ENCODE measurements around the gene LRATD1.
"Not testable (repeated sequence)": the region's sequence is repeated elsewhere in the genome, so short reads cannot be mapped to it uniquely, and the experiment has no call there.

Gene LRATD1

GRCh38 chr2:14616342-14616741 is 16.2 kb upstream of the LRATD1 start:
- H3K9ac ChIP-seq (ENCODE audit: low read length in 2 of 2): no peak overlapping the region
- no peak overlapping the region for H3K27ac ChIP-seq (ENCODE audit: low read length)
- no peak overlapping the region for H3K4me3 ChIP-seq (ENCODE audit: low read length in 2 of 2)
- H3K27me3 ChIP-seq (ENCODE audit: control insufficient read depth in 1 of 2, insufficient read depth in 2 of 2, low read length in 2 of 2): no peaks in the 10 kb centered on the region
- no peaks in the 10 kb centered on the region for H3K9me3 ChIP-seq (ENCODE audit: control insufficient read depth in 2 of 2, low read length in 2 of 2)
- no peaks in the 10 kb centered on the region for H3K36me3 ChIP-seq (ENCODE audit: control insufficient read depth in 2 of 2, insufficient read depth in 2 of 2, low read length in 2 of 2)
- H3K4me1 ChIP-seq (ENCODE audit: control insufficient read depth, insufficient read depth, low read length): no peaks in the 10 kb centered on the region

DNA sequence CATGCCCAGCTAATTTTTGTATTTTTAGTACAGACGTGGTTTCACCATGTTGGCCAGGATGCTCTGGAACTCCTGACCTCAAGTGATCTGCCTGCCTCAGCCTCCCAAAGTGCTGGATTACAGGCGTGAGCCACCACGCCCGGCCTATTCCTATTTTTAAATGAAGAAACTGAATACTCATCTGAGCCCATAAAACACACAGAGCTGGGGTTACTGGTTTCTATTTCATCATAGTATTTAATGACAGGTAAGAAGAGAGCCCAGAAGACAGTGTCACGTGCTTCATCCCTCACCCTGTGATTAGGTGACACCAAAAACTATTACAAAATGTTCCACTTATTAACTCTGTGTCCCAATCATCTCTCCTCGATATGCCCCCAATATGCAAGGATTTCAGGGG is 15.6 kb upstream of the LRATD1 start:
- no peaks in the 10 kb centered on the region for H3K9me3 ChIP-seq (ENCODE audit: control insufficient read depth in 2 of 2, low read length in 2 of 2)
- H3K27me3 ChIP-seq (ENCODE audit: control insufficient read depth in 1 of 2, insufficient read depth in 2 of 2, low read length in 2 of 2): no peaks in the 10 kb centered on the region
- H3K36me3 ChIP-seq (ENCODE audit: control insufficient read depth in 2 of 2, insufficient read depth in 2 of 2, low read length in 2 of 2): no peaks in the 10 kb centered on the region

GRCh38 chr2:14619441-14619840 is 13.1 kb upstream of the LRATD1 start:
- no peak overlapping the region for H3K27ac ChIP-seq (ENCODE audit: low read length)
- no peaks in the 10 kb centered on the region for H3K36me3 ChIP-seq (ENCODE audit: control insufficient read depth in 2 of 2, insufficient read depth in 2 of 2, low read length in 2 of 2)
- no peaks in the 10 kb centered on the region for H3K27me3 ChIP-seq (ENCODE audit: control insufficient read depth in 1 of 2, insufficient read depth in 2 of 2, low read length in 2 of 2)
- H3K4me3 ChIP-seq (ENCODE audit: low read length in 2 of 2): no peak overlapping the region
- H3K4me1 ChIP-seq (ENCODE audit: control insufficient read depth, insufficient read depth, low read length): no peaks in the 10 kb centered on the region
- H3K9me3 ChIP-seq (ENCODE audit: control insufficient read depth in 2 of 2, low read length in 2 of 2): no peaks in the 10 kb centered on the region
- no peak overlapping the region for H3K9ac ChIP-seq (ENCODE audit: low read length in 2 of 2)

More for the DNA sequence above, 15.6 kb upstream of the LRATD1 start:
- no peak overlapping the region for H3K27ac ChIP-seq (ENCODE audit: low read length)
- no peak overlapping the region for H3K9ac ChIP-seq (ENCODE audit: low read length in 2 of 2)
- no peaks in the 10 kb centered on the region for H3K4me1 ChIP-seq (ENCODE audit: control insufficient read depth, insufficient read depth, low read length)
- no peak overlapping the region for H3K4me3 ChIP-seq (ENCODE audit: low read length in 2 of 2)

DNA sequence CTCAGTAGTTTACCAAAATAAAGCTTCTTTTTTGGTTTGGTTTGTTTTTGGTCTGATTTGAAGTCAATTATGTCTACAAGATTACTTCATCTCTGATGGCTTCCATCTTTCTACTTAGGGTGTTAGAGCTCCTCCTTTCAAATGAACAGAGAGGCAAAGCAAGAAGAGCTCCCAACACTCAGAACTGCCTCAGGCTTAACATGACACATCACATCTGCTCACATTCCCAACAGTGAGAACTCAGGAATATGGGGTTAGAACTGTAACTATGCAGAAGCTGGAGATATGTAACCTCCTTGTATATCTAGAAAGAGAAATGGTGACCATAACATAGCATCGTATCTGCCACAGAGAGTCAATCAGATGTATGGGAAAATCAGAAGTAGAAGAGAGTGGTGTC is 11.4 kb upstream of the LRATD1 start:
- Histone ChIP-seq H3K27me3 (ENCODE audit: control insufficient read depth in 1 of 2, insufficient read depth in 2 of 2, low read length in 2 of 2) (no peaks in the 10 kb centered on the region), H3K27ac (ENCODE audit: low read length) (no peak overlapping the region), H3K9me3 (ENCODE audit: control insufficient read depth in 2 of 2, low read length in 2 of 2) (no peaks in the 10 kb centered on the region), H3K4me3 (ENCODE audit: low read length in 2 of 2) (no peak overlapping the region), H3K9ac (ENCODE audit: low read length in 2 of 2) (no peak overlapping the region), H3K36me3 (ENCODE audit: control insufficient read depth in 2 of 2, insufficient read depth in 2 of 2, low read length in 2 of 2) (no peaks in the 10 kb centered on the region), H3K4me1 (ENCODE audit: control insufficient read depth, insufficient read depth, low read length) (no peaks in the 10 kb centered on the region)

GRCh38 chr2:14621906-14622549 is 10.5 kb upstream of the LRATD1 start:
- H3K4me3 ChIP-seq (ENCODE audit: low read length in 2 of 2): no peak overlapping the region

GRCh38 chr2:14622550-14622939 is 10.0 kb upstream of the LRATD1 start:
- not testable (repeated sequence) for H3K27ac ChIP-seq (ENCODE audit: low read length); H3K9me3 ChIP-seq (ENCODE audit: control insufficient read depth in 2 of 2, low read length in 2 of 2); H3K36me3 ChIP-seq (ENCODE audit: control insufficient read depth in 2 of 2, insufficient read depth in 2 of 2, low read length in 2 of 2); H3K4me3 ChIP-seq (ENCODE audit: low read length in 2 of 2); H3K9ac ChIP-seq (ENCODE audit: low read length in 2 of 2); H3K27me3 ChIP-seq (ENCODE audit: control insufficient read depth in 1 of 2, insufficient read depth in 2 of 2, low read length in 2 of 2); H3K4me1 ChIP-seq (ENCODE audit: control insufficient read depth, insufficient read depth, low read length)

More at GRCh38 chr2:14621906-14622549, 10.5 kb upstream of the LRATD1 start:
- Histone ChIP-seq H3K9me3 (ENCODE audit: control insufficient read depth in 2 of 2, low read length in 2 of 2) (no peaks in the 10 kb centered on the region), H3K4me1 (ENCODE audit: control insufficient read depth, insufficient read depth, low read length) (no peaks in the 10 kb centered on the region), H3K9ac (ENCODE audit: low read length in 2 of 2) (no peak overlapping the region), H3K27me3 (ENCODE audit: control insufficient read depth in 1 of 2, insufficient read depth in 2 of 2, low read length in 2 of 2) (no peaks in the 10 kb centered on the region), H3K36me3 (ENCODE audit: control insufficient read depth in 2 of 2, insufficient read depth in 2 of 2, low read length in 2 of 2) (no peaks in the 10 kb centered on the region), H3K27ac (ENCODE audit: low read length) (no peak overlapping the region)

DNA sequence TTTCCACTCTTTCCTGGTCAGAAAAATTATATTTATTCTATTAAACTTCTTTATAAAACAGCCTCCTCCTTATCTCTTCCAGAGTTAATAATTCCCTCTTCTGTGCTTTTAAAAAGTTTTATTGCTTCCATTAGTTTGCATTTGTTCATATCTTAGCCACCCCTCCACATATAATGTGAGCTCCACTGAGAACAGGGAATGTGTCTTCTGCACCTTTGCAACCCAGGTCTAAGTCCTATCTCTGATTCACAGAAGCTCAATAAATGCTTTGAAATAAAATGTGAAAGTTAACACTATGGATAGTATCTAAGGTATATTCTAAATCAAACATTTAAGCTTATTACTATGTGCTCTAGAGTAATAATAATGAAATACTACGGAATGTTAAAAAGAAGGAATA is 9.3 kb upstream of the LRATD1 start:
- Histone ChIP-seq H3K27me3 (ENCODE audit: control insufficient read depth in 1 of 2, insufficient read depth in 2 of 2, low read length in 2 of 2) (no peaks in the 10 kb centered on the region), H3K9ac (ENCODE audit: low read length in 2 of 2) (no peak overlapping the region), H3K4me3 (ENCODE audit: low read length in 2 of 2) (no peak overlapping the region), H3K4me1 (ENCODE audit: control insufficient read depth, insufficient read depth, low read length) (no peaks in the 10 kb centered on the region), H3K36me3 (ENCODE audit: control insufficient read depth in 2 of 2, insufficient read depth in 2 of 2, low read length in 2 of 2) (no peaks in the 10 kb centered on the region), H3K27ac (ENCODE audit: low read length) (no peak overlapping the region), H3K9me3 (ENCODE audit: control insufficient read depth in 2 of 2, low read length in 2 of 2) (no peaks in the 10 kb centered on the region)

DNA sequence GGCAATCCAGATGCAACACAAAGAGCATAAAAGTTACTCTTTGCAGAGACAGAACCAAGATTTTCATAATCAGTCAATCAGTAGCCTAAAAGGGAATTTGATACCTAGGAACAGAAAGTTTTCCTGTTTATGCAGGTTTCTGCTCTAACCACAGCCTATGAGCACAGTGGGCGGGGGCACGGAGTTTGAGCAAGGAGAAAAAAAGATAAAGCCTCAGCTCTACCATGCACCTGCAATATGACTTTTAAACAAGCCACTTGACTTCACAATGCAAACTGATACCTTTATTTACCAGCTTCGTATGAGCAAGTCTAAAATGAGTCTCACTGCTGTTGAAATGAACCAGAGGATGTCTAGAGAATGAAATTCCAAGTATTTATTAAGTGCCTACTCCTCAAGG is 5.6 kb upstream of the LRATD1 start:
- Histone ChIP-seq H3K9ac (ENCODE audit: low read length in 2 of 2) (no peak overlapping the region), H3K4me1 (ENCODE audit: control insufficient read depth, insufficient read depth, low read length) (peaks cover under 1% of the 10 kb centered on the region), H3K36me3 (ENCODE audit: control insufficient read depth in 2 of 2, insufficient read depth in 2 of 2, low read length in 2 of 2) (no peaks in the 10 kb centered on the region), H3K4me3 (ENCODE audit: low read length in 2 of 2) (no peak overlapping the region), H3K27ac (ENCODE audit: low read length) (no peak overlapping the region), H3K9me3 (ENCODE audit: control insufficient read depth in 2 of 2, low read length in 2 of 2) (no peaks in the 10 kb centered on the region), H3K27me3 (ENCODE audit: control insufficient read depth in 1 of 2, insufficient read depth in 2 of 2, low read length in 2 of 2) (no peaks in the 10 kb centered on the region)

DNA sequence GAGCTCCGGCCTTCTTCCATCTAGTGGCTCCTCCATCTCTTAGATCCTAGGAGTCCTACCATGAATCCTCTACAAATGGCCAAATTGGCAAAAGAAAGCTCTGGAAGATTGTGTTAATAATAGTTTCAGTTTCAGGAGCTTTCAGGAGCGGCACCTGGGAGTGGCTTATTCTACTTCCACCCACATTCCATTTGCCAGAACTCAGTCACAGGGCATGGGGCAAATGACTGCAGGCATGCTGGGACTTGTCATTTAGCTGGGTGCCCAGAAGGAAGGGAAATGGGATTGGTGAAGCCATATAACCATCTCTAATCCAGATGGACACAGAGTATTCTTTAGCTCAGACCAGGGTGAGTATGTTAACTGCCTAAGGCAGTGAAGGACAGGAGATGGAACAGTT is 3.6 kb upstream of the LRATD1 start:
- H3K4me3 ChIP-seq (ENCODE audit: low read length in 2 of 2): no peak overlapping the region
- H3K27ac ChIP-seq (ENCODE audit: low read length): no peak overlapping the region
- peaks cover 4 to 7% of the 10 kb centered on the region in 2 donors for H3K27me3 ChIP-seq (ENCODE audit: control insufficient read depth in 1 of 2, insufficient read depth in 2 of 2, low read length in 2 of 2)
- H3K9me3 ChIP-seq (ENCODE audit: control insufficient read depth in 2 of 2, low read length in 2 of 2): no peaks in the 10 kb centered on the region
- peaks cover 18% of the 10 kb centered on the region for H3K4me1 ChIP-seq (ENCODE audit: control insufficient read depth, insufficient read depth, low read length)
- no peak overlapping the region for H3K9ac ChIP-seq (ENCODE audit: low read length in 2 of 2)
- H3K36me3 ChIP-seq (ENCODE audit: control insufficient read depth in 2 of 2, insufficient read depth in 2 of 2, low read length in 2 of 2): no peaks in the 10 kb centered on the region

DNA sequence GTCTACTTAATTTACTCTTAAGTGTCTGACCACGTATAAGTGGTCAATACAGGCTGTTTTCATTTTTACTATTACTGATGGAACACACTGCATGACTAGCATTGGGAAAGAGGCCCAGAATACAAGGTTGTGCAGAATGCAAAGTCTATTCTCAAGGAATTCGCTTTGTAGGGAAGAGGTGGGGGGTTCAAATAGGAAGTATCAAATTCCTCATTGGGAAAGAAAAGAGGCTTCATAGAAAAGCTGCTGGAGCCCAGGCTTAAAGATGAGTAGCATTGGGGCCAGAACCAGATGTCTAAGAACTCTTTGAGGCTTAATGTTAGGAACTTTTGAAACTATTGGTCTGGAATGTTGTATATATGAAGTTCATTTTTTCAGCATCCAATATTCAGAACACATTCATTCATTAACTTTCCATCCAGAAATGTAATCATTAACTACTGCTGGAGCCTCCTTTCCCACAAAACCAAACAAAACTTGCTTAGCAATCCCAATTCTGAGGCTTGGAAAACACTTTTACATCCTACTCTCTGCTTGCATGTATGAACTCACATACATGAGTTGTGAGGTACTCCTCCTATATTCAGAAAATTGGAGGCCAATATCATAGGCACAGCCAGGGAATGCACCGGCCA is 994 bp upstream of the LRATD1 start:
- no peaks in the 10 kb centered on the region for H3K9me3 ChIP-seq (ENCODE audit: control insufficient read depth in 2 of 2, low read length in 2 of 2)
- H3K27ac ChIP-seq (ENCODE audit: low read length): no peak overlapping the region
- no peaks in the 10 kb centered on the region for H3K36me3 ChIP-seq (ENCODE audit: control insufficient read depth in 2 of 2, insufficient read depth in 2 of 2, low read length in 2 of 2)
- no peak overlapping the region for H3K9ac ChIP-seq (ENCODE audit: low read length in 2 of 2)
- H3K4me3 ChIP-seq (ENCODE audit: low read length in 2 of 2): peak overlapping the region in 1 of 2 donors; percentile 83
- H3K4me1 ChIP-seq (ENCODE audit: control insufficient read depth, insufficient read depth, low read length): peaks cover 29% of the 10 kb centered on the region
- peaks cover 4 to 7% of the 10 kb centered on the region in 2 donors for H3K27me3 ChIP-seq (ENCODE audit: control insufficient read depth in 1 of 2, insufficient read depth in 2 of 2, low read length in 2 of 2)

GRCh38 chr2:14633061-14633460 is 544 bp downstream of the LRATD1 start:
- Histone ChIP-seq H3K4me3 (ENCODE audit: low read length in 2 of 2) (peak overlapping the region; percentile 77 to 83), H3K27me3 (ENCODE audit: control insufficient read depth in 1 of 2, insufficient read depth in 2 of 2, low read length in 2 of 2) (peaks cover 4 to 7% of the 10 kb centered on the region in 2 donors), H3K36me3 (ENCODE audit: control insufficient read depth in 2 of 2, insufficient read depth in 2 of 2, low read length in 2 of 2) (no peaks in the 10 kb centered on the region), H3K9ac (ENCODE audit: low read length in 2 of 2) (peak overlapping the region in 1 of 2 donors; percentile 47), H3K4me1 (ENCODE audit: control insufficient read depth, insufficient read depth, low read length) (peaks cover 29% of the 10 kb centered on the region), H3K27ac (ENCODE audit: low read length) (no peak overlapping the region), H3K9me3 (ENCODE audit: control insufficient read depth in 2 of 2, low read length in 2 of 2) (no peaks in the 10 kb centered on the region)
